GM18867 (cell line): ENCODE results near the gene IMMT.
"Not testable (repeated sequence)": the region's sequence is repeated elsewhere in the genome, so short reads cannot be mapped to it uniquely, and the experiment has no call there.

ENCODE experiments used
- ATAC-seq: cut with Tn5 transposase; IDR thresholded peaks from one replicate; pipeline ENCODE4 v1.9.1; 2021; ENCODE audit warnings: mild to moderate bottlenecking, moderate library complexity; ENCODE audit not compliant: unreplicated experiment

IMMT gene

DNA sequence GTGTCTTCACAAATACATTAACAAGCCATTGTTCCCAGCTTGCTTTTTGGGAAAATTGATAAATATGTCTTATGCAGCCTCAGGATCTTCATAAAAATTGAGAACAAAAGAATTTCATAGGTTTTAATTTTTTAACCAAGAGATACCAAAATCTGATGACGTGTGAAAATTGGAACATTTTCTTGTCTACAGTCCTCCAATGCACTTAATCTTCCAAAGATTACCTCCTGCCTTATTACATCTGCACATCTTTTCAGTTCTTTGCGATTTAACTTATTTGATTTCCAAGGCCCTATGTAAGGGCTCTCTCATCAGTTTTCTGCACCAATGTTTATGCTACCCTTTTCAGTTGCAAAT, 7.1 kb upstream of the IMMT start:
- ATAC-seq, result no peak

DNA sequence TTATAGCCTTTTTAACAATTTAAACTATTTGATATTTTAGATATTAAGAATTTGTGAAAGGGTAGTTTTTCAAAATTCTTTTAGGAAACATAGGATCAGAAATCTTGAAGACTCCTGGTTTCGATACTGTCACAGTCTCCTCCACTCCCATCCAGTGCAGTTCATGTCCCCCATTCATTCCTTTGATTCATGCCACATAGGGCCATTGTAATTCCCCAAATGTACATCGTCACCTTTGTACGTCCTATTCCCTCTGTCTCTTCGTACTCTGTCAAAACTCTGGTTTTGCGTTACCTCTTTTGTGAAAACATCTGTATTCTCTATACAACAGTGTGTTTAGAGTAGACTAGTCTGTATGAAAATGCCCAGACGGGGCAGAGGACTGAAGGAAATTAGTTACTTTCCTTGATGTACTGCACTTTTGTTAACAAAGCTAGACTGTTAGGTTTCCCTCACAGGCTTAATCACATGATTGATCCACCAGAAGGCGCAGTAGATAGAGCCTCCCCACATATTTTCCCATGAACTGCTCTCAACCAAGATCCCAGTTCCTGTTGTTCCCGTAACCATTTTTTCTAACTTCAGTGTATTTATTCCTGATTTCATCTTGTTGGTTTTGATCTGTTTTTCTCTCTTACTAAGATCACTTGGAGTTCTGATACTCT, 6.5 kb upstream of the IMMT start:
- no peak for ATAC-seq

DNA sequence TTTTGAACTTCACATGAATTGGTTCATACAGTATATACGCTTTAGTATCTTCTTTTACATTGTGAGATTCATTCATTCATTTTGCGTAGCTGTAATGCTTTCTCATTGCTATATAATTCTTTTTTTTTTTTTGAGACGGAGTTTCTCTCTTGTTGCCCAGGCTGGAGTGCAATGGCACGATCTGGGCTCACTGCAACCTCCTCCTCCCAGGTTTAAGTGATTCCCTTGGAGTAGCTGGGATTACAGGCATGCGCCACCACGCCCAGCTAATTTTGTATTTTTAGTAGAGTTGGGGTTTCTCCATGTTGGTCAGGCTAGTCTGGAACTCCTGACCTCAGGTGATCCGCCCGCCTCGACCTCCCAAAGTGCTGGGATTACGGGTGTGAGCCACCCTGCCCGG, 5.3 kb upstream of the IMMT start:
- not testable (repeated sequence) for ATAC-seq

DNA sequence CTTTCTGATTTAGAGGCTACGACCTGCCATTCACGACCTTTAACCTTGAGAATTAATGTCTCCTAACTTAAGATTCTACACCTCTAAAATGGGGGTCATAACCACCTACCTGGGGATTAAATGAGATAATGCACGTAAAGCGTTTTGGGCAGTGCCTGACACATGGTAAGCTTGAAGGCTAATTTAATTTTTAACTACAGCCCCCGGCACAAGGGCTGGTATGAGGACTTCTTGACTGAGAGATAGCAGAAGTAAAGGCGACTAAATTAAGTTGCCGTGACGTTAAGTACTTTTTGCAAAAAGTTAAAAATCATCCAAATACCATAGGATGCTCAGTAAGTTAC, 4.5 kb upstream of the IMMT start:
- no peak for ATAC-seq

DNA sequence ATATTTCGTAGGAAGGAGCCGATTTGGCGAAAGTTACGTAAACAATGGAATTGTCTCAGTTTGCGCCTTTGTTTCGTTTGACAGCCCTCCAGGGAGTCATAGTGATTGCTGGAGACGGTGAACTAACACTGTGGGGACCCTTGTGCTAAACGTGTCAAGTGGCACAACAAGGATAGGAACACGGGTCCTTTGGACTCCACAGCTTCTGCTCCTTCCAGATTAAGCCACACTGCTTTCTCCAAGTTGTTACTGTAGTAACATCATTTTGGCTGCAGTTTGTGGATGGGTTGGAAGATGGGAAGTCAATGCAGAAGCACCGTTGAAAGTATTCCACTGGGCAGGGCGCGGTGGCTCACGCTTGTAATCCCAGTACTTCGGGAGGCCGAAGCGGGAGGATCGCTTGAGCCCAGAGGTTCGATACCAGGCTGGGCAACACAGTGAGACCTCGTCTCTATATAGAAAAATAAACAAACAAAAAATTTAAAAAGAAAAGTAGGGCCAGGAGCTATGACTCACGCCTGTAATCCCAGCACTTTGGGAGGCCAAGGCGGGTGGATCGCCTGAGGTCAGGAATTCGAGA, 636 bp upstream of the IMMT start:
- ATAC-seq, result no peak

DNA sequence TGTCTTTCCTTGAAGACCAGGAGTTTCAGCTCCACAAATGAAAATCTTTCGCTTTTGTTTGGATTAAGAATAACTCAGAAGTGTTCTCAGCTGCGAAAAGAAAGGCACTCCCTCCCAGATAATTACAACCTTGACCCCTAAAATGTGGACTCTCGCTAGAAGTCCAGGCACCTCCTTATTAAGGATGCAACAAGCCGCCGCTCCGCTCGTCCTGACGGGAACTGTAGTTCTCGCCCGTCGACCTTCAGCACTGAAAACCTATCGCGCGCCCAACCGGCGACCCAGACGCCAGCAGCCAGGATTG, 559 bp downstream of the IMMT start:
- ATAC-seq, result no peak

DNA sequence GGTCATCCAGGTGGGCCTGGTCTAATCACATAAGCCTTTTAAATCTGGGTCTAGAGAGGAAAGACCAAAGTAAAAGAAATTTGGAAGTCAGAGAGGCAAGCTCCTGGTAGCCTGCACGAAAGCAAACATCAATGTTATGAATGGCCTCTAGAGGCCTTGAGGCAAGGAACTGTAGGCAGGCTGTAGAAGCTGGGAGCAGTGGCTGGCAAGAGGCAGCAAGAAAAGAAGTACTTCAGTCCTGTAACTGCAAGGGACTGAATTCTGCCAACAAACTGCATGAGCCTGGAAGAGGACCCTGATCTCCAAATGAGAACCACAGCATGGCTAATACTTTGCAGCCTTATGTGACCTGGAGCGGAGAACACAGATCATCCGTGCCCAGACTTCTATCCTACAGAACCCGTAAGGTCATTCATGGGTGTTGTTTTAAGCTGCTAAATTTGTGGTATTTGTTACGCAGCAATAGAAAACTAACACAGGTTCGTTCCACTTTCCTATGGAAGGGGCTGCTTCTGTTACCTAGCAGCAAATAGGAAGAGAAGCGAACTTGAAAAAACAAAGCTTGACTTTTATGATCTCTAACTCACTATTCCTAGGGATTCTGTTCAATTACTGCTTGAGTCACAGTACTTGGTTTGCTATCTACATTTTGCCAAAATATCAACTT, 1.2 kb downstream of the IMMT start:
- ATAC-seq, result no peak

DNA sequence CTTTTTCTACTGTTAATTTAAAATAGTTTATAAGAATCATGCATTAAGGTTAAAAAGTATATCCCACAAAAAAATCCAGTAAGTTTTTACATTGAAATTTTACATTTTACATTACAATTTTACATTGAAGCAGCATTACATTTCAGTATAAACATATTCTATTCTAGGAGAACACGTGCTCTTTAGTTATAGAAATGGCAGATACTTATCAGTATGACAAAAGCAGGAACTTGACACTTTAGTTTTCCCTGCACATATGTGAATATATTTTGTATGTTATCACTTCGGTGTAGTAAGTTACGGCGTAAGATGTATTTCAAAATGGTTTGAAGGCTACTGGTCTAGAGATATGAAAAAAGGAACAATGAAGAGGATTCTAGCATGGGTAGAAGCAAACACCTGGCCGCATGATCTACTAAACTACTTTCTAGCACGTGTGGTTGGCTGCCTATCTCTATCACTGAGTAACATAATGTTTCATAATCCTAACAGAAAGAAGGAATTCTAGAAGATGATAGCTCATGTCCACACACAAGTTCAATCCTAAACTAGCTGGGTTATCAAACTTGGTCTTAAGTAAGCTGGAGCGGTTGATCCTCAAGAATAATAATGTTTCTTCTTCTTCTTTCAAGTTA, 5.4 kb downstream of the IMMT start:
- no peak for ATAC-seq

DNA sequence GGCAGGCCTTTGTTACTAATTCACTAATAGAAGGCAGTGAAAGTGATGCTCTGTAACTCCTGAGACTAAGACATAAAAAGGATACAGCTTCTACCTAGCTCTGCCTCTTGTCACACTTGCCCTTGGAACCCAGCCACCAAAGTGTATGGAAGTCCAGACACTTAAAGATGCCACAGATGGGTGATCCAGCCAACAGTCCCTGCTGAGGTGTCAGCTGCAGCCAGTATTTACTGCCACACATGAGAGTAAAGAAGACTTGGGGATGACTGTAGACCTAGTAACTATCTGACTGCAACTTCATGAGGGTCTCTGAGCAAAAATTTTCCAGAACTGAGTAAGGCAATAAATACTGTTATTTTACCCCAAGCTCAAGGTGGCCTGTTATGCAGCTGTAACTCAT, 8.8 kb downstream of the IMMT start:
- no peak for ATAC-seq

DNA sequence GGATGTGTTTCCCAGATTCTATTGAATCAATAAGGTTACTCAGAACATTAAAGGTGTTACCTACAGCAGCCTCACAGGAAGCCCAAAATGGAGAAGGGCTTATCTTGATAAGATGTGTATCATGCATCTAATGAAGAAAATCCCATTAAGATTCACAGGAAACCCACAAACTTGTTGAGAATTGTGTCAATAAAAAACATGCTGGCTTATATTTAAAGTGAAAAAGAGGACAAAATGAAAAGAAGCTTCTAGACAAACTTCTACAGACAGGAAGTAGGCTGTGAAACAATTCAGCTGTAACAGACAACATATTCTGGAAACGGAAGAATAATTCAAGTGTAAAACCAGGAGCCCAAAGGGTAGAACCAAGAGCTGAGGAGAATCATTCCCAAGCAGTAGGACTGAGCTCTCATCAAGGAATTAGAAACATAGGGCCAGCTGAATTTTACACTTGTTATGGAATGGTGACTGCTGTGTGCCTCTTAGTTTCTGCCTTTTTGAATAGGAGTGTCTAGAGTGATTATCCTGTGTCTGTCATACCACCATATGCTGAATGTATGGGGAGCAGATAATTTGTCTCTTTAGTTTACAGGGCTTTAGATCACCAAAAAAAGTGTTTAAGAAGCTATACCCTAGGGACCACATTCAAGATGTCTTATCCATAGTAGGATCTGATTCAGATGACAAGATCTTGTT, 9.6 kb downstream of the IMMT start:
- no peak for ATAC-seq

DNA sequence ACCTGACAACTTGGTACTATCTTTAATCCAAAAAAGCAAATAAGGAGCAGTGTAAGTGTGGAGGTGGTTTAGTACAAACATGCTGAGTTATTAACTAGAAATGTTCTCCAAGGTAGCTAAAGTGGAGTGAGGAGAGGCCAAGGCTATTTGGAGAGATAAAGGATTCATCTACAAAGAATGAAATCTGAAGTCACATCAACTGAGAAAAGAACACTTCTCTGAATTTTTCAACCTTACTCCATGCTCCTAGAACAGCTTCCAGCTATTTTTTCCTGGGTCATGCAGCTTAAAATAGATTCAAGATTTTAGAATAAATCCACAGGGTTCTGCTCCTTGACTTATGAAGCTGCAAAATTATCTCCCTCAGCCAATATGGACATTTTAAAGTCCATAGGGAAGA, 18.7 kb downstream of the IMMT start:
- no peak for ATAC-seq

DNA sequence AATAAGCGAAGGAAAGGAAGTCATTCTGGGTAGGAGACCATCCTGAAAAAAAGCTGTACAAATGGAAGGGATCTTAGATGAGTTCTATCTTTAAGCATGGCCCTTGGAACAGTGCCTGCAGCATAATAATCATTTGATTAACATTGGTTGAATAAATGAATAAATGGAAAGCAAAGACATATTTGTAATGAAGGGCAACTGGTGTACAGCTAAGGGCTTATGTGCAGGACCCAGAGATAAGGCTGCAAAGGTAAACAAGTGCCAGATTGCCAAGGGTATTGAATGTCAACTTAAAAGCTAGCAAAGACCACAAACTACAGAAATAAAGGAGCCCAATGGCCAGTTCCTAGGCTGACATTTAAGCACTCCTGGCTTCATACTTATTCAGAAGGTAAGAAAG, 19.4 kb downstream of the IMMT start:
- no peak for ATAC-seq

DNA sequence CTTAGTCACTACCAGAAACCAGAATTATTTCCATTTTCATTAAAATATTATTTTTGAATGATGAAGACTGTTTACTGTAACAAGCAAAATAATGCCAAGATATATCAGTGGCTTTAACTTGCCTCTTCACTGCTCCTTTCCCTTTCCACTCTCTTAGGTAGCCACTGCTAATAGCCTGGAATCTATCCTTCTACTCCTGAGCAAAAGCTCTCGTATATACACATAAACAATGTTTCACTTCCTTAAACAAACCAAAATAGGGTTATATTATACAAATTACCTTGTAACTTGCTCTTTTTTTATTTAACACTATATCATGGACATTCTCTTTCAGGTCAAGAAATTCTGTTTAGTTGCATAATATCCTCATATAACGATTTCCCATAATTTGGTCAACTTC, 20.8 kb downstream of the IMMT start:
- ATAC-seq, result no peak

DNA sequence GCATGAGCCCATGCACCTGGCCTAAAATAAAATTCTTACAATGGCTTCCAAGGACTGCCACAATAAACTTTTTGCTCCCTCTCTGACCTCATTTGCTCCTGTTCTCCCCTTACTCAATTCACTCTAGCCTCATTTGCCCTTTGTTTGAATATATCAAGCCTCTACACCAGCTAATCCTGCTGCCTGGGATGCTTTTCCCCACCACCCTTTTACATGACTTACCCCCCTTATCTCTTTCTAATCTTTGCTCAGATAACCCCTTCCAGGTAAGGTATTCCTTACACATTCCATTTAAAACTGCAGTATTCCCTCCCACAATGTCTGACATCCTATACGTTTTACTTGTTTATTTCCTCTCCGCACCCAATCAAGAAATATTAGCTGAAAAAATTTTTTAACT, 22.7 kb downstream of the IMMT start:
- no peak for ATAC-seq

DNA sequence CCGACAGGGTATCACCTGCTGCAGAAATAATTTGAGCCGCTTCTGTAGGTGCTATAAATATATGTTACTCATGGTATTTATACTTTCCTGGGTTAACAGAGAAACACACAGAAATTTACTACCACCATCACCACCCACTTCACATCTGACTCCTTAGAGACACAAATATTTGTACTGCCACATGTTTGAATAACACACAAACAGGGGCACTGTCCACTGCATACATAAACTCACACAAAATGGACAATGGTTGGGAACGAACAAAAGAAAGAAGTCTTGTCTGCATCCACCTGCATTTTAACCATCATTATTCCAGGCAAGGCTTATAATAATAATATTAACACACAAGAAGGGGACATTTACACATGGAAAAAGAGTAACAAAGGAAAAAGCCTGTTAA, 24.0 kb downstream of the IMMT start:
- no peak for ATAC-seq

DNA sequence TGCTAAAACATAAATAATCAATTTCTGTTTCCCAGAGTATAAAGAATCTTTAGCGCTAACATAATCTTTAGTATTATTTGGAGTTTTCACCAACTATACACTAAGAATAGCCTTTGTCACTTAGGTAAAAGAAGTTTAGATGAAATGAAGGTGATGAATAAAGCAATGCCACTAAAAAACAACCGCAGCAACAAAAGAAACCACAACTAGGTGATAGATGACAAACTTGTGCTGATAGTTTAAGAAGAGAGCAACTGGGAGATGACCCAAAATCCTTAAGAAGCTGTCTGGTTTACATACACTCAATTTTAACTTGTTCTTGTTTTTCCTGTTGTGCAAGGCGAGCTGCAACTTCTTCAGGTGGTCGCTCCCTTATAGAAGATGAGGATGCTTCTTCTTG, 24.8 kb downstream of the IMMT start:
- ATAC-seq, result no peak

DNA sequence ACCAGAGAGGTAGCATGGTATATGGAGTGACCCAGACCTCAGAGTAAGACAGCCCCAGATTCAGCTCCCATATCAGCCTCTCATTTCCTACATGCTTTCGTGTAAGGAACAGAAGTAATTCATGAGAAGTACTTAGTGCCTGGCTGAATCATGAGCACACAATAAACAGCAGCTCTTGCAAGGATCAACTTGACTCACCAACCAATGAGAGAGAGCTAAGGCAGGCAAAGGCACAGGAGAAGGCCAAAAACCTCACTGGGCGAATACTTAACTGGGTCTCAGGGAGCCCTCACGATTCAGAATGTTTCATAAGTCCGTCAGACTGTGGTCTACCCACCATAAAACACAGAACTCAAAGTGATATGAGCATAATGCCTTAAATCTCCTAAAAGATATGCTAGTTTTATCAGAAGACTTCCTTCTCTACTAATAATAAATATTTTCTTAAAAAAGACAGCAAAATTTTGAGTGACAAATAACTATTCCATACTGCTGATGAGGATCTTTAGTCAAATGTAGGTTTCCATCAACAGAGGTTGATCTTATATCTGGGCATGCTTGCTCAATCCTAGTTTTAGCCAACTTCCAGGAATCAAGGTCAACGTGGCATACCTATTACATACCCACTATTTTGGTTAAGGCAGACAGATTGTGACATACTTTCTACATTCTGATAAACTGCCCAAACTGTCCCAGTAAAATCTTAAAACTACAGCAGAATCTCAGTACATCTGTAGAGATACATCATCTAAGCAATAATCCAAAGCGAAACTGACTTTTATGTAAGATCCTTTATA, 34.9 kb downstream of the IMMT start:
- no peak for ATAC-seq

DNA sequence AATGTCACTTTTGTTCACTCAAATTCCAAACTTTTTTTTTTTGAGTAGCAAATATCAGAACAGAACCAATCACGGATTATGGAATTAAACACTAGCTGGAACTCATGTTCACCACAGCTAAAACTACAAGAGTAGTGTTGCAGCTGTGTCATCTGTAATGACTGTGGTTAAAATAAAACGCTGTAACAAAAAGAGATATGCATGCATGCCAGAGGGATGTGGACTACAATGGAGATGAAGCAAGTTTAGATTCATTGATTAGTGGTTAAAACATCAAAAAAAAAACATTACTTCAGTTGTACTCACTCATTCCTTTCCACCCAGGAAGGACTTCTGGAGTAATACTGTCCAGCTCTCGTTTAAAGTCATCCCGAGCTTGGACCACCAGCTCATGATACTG, 37.0 kb downstream of the IMMT start:
- ATAC-seq, result no peak

DNA sequence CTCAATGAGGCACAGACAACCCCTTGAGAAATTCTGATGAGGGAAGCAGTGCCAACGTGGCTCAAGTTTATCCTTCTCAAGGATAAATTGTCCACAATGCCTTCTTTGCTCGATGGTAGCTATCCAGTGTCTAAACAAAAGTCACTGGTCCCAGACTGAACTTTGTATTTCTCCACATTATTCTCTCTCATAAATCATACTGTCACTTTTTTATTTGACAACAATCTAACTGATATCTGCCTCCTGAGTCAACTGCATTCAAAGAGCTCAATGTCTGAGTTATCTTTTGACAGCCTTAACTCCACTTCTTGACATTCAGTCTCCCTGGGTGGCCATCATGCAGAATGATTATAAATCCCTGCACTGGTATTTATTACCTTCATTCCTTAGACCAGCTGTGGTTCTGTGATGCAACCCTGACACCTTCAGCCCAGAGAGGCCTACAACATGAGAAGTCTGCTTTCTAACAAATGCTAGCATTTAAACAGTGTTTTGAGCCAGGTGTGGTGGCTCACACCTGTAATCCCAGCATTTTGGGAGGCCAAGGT, 38.2 kb downstream of the IMMT start:
- no peak for ATAC-seq

DNA sequence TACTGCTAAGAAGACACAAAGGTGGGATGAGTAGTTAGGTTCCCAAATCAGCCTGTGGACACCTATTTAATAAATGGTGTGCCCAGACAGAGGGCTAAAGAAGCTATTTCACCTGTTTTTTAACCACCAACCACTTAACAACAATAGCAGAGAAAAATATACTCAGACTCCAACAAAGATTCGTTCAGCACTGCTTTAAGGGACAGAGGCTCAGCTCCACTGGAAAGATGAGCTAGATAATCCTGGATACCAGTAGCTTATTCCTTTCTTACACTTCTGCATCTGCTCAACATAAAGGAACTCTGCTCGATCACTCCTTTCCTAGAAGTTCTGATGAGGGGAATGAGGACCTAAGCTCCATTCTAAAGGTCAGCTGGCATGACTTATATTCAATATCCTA, 44.8 kb downstream of the IMMT start:
- no peak for ATAC-seq

DNA sequence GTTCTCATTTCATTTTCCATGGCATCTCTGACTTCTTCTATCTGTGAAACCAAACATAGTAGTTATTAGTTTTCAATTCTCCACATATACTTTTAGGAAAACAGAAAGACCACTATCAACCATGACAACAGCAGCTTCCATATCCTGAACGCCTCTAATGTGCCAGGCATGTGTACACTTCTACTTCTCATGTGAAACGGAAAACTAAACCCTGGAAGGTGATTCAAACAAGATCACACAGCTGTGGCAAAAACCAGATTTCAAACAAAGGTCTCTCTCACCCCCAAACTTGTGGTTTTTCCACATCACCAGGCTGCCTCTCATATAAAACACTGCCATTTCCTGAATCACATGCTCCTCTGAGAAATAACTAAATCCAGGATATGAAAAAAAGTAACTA, 47.5 kb downstream of the IMMT start:
- ATAC-seq, result no peak
